Astrocyte (in vitro differentiated cells and primary cell): ENCODE measurements around the gene BACH2. TPM values are rescaled to one million over a fixed set of nuclear protein-coding genes. Genes with fewer than 3 reads are reported as not detected.

Experiments
- DNase-seq: peaks from one replicate; pipeline ENCODE4 v3.0.0-alpha.2; 2010; ENCODE audit warnings: low read depth
- FAIRE-seq: peaks from 2 replicates; lab custom pipeline; 2011; peaks lifted over from hg19 to GRCh38; lab: Jason Lieb, UNC
- H2AFZ ChIP-seq: 2 replicates; pipeline ENCODE4 v1.6.0; 2012; ENCODE audit warnings: low read depth, low read length, inconsistent platforms
- H3K27ac ChIP-seq: 2 replicates; pipeline ENCODE4 v1.5.1; 2011; ENCODE audit warnings: low read depth, low read length, inconsistent platforms
- H3K27me3 ChIP-seq: 2 replicates; pipeline ENCODE4 v1.6.0; 2011; ENCODE audit warnings: low read length, inconsistent platforms; ENCODE audit not compliant: insufficient read depth
- H3K36me3 ChIP-seq: 2 replicates; pipeline ENCODE4 v1.5.1; 2011; ENCODE audit warnings: low read length, inconsistent platforms; ENCODE audit not compliant: insufficient read depth
- H3K4me1 ChIP-seq: 2 replicates; pipeline ENCODE4 v1.5.1; 2011; ENCODE audit warnings: low read length, inconsistent platforms; ENCODE audit not compliant: insufficient read depth
- H3K4me2 ChIP-seq: 2 replicates; pipeline ENCODE4 v1.6.0; 2012; ENCODE audit warnings: low read length, inconsistent platforms
- H3K4me3 ChIP-seq: 2 replicates; pipeline ENCODE4 v1.5.1; 2011; ENCODE audit warnings: low read depth, mild to moderate bottlenecking, low read length, inconsistent platforms; ENCODE audit not compliant: insufficient read depth
- H3K79me2 ChIP-seq: 2 replicates; pipeline ENCODE4 v1.6.0; 2012; ENCODE audit warnings: mild to moderate bottlenecking, low read length, inconsistent platforms; ENCODE audit not compliant: insufficient read depth
- H3K9ac ChIP-seq: 2 replicates; pipeline ENCODE4 v1.6.0; 2012; ENCODE audit warnings: mild to moderate bottlenecking, low read length, inconsistent platforms
- H3K9me3 ChIP-seq: 2 replicates; pipeline ENCODE4 v1.5.1; 2012; ENCODE audit warnings: low read depth, mild to moderate bottlenecking, low read length, inconsistent platforms; ENCODE audit not compliant: insufficient read depth
- H4K20me1 ChIP-seq: 2 replicates; pipeline ENCODE4 v1.6.0; 2012; ENCODE audit warnings: low read length, inconsistent platforms; ENCODE audit not compliant: insufficient read depth
- H3K27ac Mint-ChIP-seq: one replicate; pipeline ENCODE4 v1.8.0; 2021; ENCODE audit warnings: mild to moderate bottlenecking, mixed read lengths; ENCODE audit not compliant: unreplicated experiment
- H3K27me3 Mint-ChIP-seq: one replicate; pipeline ENCODE4 v1.8.0; 2021; ENCODE audit warnings: low read depth, mixed read lengths; ENCODE audit not compliant: unreplicated experiment
- H3K36me3 Mint-ChIP-seq: one replicate; pipeline ENCODE4 v1.8.0; 2021; ENCODE audit warnings: low read depth, mixed read lengths; ENCODE audit not compliant: unreplicated experiment
- H3K4me1 Mint-ChIP-seq: one replicate; pipeline ENCODE4 v1.8.0; 2021; ENCODE audit warnings: low read depth, mixed read lengths; ENCODE audit not compliant: unreplicated experiment
- H3K4me3 Mint-ChIP-seq: one replicate; pipeline ENCODE4 v1.8.0; 2021; ENCODE audit warnings: mild to moderate bottlenecking, moderate library complexity, mixed read lengths; ENCODE audit not compliant: unreplicated experiment
- H3K9me3 Mint-ChIP-seq: one replicate; pipeline ENCODE4 v1.8.0; 2021; ENCODE audit warnings: mild to moderate bottlenecking, mixed read lengths; ENCODE audit not compliant: unreplicated experiment
- EZH2 ChIP-seq: IDR thresholded peaks from 2 replicates; pipeline ENCODE4 v1.6.1; 2012; ENCODE audit warnings: mild to moderate bottlenecking, low read length, inconsistent platforms; ENCODE audit not compliant: insufficient read depth
- total RNA-seq: library from RNA; stranded (reverse); gene quantifications from 2 replicates; pipeline ENCODE4 v1.2.1, GENCODE V29; 2021
- TF ChIP-seq, protein P1 (sequence below): IDR thresholded peaks from 2 replicates; pipeline ENCODE4 v1.5.1; 2011; ENCODE audit warnings: low read depth, mild to moderate bottlenecking, inconsistent platforms, low read length, moderate library complexity; ENCODE audit not compliant: insufficient read depth

BACH2 gene
- total RNA-seq, 1 donor from 2014 or later, result 17.5 TPM

- H3K9me3 Mint-ChIP-seq, result no peaks in the 10 kb centered on the region
- H3K4me2 ChIP-seq, result no peak overlapping the region
- H3K27me3 ChIP-seq, result no peaks in the 10 kb centered on the region
- no peak overlapping the region for H3K4me3 Mint-ChIP-seq
- no peak overlapping the region for H3K27ac ChIP-seq
- no peaks in the 10 kb centered on the region for H3K27me3 Mint-ChIP-seq
- H3K79me2 ChIP-seq, result no peaks in the 10 kb centered on the region
- no peaks in the 10 kb centered on the region for H3K4me1 Mint-ChIP-seq
- no peak overlapping the region for H3K27ac Mint-ChIP-seq
- no peaks in the 10 kb centered on the region for H3K36me3 ChIP-seq
- no peak overlapping the region for H3K9ac ChIP-seq
- no peaks in the 10 kb centered on the region for H3K36me3 Mint-ChIP-seq
- no peak for FAIRE-seq
- H3K4me3 ChIP-seq, result no peak overlapping the region
- H3K9me3 ChIP-seq, result no peaks in the 10 kb centered on the region
- H4K20me1 ChIP-seq, result no peaks in the 10 kb centered on the region
- DNase-seq, result no peak
- no peaks in the 10 kb centered on the region for H3K4me1 ChIP-seq
- TF ChIP-seq EZH2, result no peak
- TF ChIP-seq, protein P1, sequence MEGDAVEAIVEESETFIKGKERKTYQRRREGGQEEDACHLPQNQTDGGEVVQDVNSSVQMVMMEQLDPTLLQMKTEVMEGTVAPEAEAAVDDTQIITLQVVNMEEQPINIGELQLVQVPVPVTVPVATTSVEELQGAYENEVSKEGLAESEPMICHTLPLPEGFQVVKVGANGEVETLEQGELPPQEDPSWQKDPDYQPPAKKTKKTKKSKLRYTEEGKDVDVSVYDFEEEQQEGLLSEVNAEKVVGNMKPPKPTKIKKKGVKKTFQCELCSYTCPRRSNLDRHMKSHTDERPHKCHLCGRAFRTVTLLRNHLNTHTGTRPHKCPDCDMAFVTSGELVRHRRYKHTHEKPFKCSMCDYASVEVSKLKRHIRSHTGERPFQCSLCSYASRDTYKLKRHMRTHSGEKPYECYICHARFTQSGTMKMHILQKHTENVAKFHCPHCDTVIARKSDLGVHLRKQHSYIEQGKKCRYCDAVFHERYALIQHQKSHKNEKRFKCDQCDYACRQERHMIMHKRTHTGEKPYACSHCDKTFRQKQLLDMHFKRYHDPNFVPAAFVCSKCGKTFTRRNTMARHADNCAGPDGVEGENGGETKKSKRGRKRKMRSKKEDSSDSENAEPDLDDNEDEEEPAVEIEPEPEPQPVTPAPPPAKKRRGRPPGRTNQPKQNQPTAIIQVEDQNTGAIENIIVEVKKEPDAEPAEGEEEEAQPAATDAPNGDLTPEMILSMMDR, result no peak
- H2AFZ ChIP-seq, result no peak overlapping the region
Measured at GRCh38 chr6:89959883-89960282, 336.8 kb downstream of the BACH2 start.

- no peak overlapping the region for H3K4me2 ChIP-seq
Measured at GRCh38 chr6:89956182-89956581, 340.5 kb downstream of the BACH2 start.

GRCh38 chr6:89955364-89955763 lies 341.3 kb downstream of the BACH2 start:
- H3K9ac ChIP-seq, result no peak overlapping the region
- no peaks in the 10 kb centered on the region for H4K20me1 ChIP-seq
- no peak overlapping the region for H2AFZ ChIP-seq
- no peaks in the 10 kb centered on the region for H3K9me3 Mint-ChIP-seq
- H3K36me3 ChIP-seq, result no peaks in the 10 kb centered on the region
- FAIRE-seq (no peak), DNase-seq (no peak)
- peaks cover 14% of the 10 kb centered on the region for H3K4me1 Mint-ChIP-seq
- no peaks in the 10 kb centered on the region for H3K27me3 Mint-ChIP-seq
- H3K27ac Mint-ChIP-seq, result no peak overlapping the region
- TF ChIP-seq, protein P1, result no peak
- no peak for TF ChIP-seq EZH2
- no peak overlapping the region for H3K4me3 Mint-ChIP-seq
- H3K79me2 ChIP-seq, result no peaks in the 10 kb centered on the region
- H3K4me2 ChIP-seq, result no peak overlapping the region
- no peaks in the 10 kb centered on the region for H3K27me3 ChIP-seq
- H3K9me3 ChIP-seq, result no peaks in the 10 kb centered on the region
- no peak overlapping the region for H3K27ac ChIP-seq
- peaks cover 1% of the 10 kb centered on the region for H3K36me3 Mint-ChIP-seq
- no peak overlapping the region for H3K4me3 ChIP-seq
- peaks cover 24% of the 10 kb centered on the region for H3K4me1 ChIP-seq

More at GRCh38 chr6:89956182-89956581, 340.5 kb downstream of the BACH2 start:
- no peaks in the 10 kb centered on the region for H3K36me3 Mint-ChIP-seq
- Histone ChIP-seq H3K27ac (no peak overlapping the region), H3K4me3 (no peak overlapping the region), H3K27me3 (no peaks in the 10 kb centered on the region), H3K79me2 (no peaks in the 10 kb centered on the region), H3K9me3 (no peaks in the 10 kb centered on the region), H3K4me1 (peaks cover 24% of the 10 kb centered on the region), H2AFZ (no peak overlapping the region), H3K36me3 (no peaks in the 10 kb centered on the region), H4K20me1 (no peaks in the 10 kb centered on the region), H3K9ac (no peak overlapping the region)
- no peak overlapping the region for H3K4me3 Mint-ChIP-seq
- no peak overlapping the region for H3K27ac Mint-ChIP-seq
- H3K9me3 Mint-ChIP-seq, result no peaks in the 10 kb centered on the region
- peaks cover 14% of the 10 kb centered on the region for H3K4me1 Mint-ChIP-seq
- no peak for FAIRE-seq
- DNase-seq, result no peak
- no peak for TF ChIP-seq EZH2
- TF ChIP-seq, protein P1, result no peak
- H3K27me3 Mint-ChIP-seq, result no peaks in the 10 kb centered on the region
